Measurements from ENCODE around the gene YPEL2.

GRCh38 chr17:59434429-59434828 lies 103.0 kb downstream of the YPEL2 start:
- TF ChIP-seq CTCF (IDR thresholded peaks at IDR 0.05; ENCODE audit: poor library complexity) = no peak
- TF ChIP-seq EZH2 (IDR thresholded peaks at IDR 0.05; ENCODE audit: borderline replicate concordance) = no peak

Data from hepatocyte (in vitro differentiated cells).